Endothelial cell of umbilical vein (primary cell): Measurements from ENCODE around the gene TRERF1. TPM values are rescaled to one million over a fixed set of nuclear protein-coding genes. Genes with fewer than 3 reads are reported as not detected.

Experiments
- BruUV-seq: library from RNA; stranded (reverse); fragments of 400-500 nt; replicated peaks from 2 replicates; lab custom pipeline; 2021; lab: Mats Ljungman, UMichigan
- CTCF ChIA-PET: fragments of 300-600, 350-600 bp; sonication (Branson Sonifier 250); formaldehyde crosslinking; loops from one replicate; lab custom pipeline; 2021; ENCODE audit warnings: antibody characterized with exemption, inconsistent platforms; lab: Charles Lee
- POLR2A ChIA-PET: fragments of 300-600, 350-600 bp; sonication (Branson Sonifier 250); formaldehyde crosslinking; loops from one replicate; lab custom pipeline; 2021; ENCODE audit warnings: antibody characterized with exemption, inconsistent platforms; lab: Charles Lee
- DNase-seq: peaks from one replicate; pipeline ENCODE4 v3.0.0-alpha.2; 2011; ENCODE audit warnings: low read depth, low spot score
- FAIRE-seq: peaks from 2 replicates; lab custom pipeline; 2011; peaks lifted over from hg19 to GRCh38; lab: Jason Lieb, UNC
- H2AFZ ChIP-seq: 2 replicates; pipeline ENCODE4 v1.6.0; 2012; ENCODE audit warnings: low read depth, low read length, control low read depth, inconsistent platforms
- H3K27ac ChIP-seq: 2 replicates; pipeline ENCODE4 v1.5.1; 2011; ENCODE audit warnings: low read depth, mild to moderate bottlenecking, control low read depth, low read length, moderate library complexity; ENCODE audit not compliant: insufficient read depth
- H3K27me3 ChIP-seq, 2 experiments: 2 replicates each; pipeline versions ENCODE4 v1.6.0 to v1.6.1; 2011; ENCODE audit warnings: low read length in 2 of 2, mixed read lengths in 1 of 2; ENCODE audit not compliant: control insufficient read depth in 2 of 2, insufficient read depth in 2 of 2
- H3K36me3 ChIP-seq, 2 experiments: 2 replicates in 1 of 2; 3 replicates in 1 of 2; pipeline ENCODE4 v1.5.1; 2011; ENCODE audit warnings: low read length in 2 of 2, mild to moderate bottlenecking in 1 of 2, moderate library complexity in 1 of 2; ENCODE audit not compliant: control insufficient read depth in 2 of 2, insufficient read depth in 2 of 2; ENCODE audit errors: extremely low read depth in 1 of 2
- H3K4me1 ChIP-seq: 3 replicates; pipeline ENCODE4 v1.5.1; 2011; ENCODE audit warnings: mild to moderate bottlenecking, low read length; ENCODE audit not compliant: control insufficient read depth, insufficient read depth; ENCODE audit errors: extremely low read depth
- H3K4me2 ChIP-seq: 2 replicates; pipeline ENCODE4 v1.6.1; 2011; ENCODE audit warnings: low read length, control low read depth, mixed read lengths; ENCODE audit not compliant: insufficient read depth
- H3K4me3 ChIP-seq, 3 experiments: fragments of 200-600 bp in 1 of 3; sonication (generic), shearing (Covaris generic) in 1 of 3; replicated peaks in 1 of 3; 2 replicates each; pipeline ENCODE4 v1.5.1; 2011 to 2016; ENCODE audit warnings: control low read depth in 3 of 3, low read length in 3 of 3, mild to moderate bottlenecking in 2 of 3, inconsistent platforms in 1 of 3, low read depth in 1 of 3, moderate library complexity in 1 of 3; ENCODE audit not compliant: insufficient read depth in 1 of 3
- H3K79me2 ChIP-seq: 2 replicates; pipeline ENCODE4 v1.6.0; 2012; ENCODE audit warnings: low read length, inconsistent platforms; ENCODE audit not compliant: control insufficient read depth, insufficient read depth
- H3K9ac ChIP-seq: replicated peaks from 2 replicates; pipeline ENCODE3; 2011; ENCODE audit warnings: low read length, control low read depth; ENCODE audit not compliant: insufficient read depth; ENCODE audit errors: extremely low read depth
- H3K9me1 ChIP-seq: replicated peaks from 3 replicates; pipeline ENCODE4 v1.6.0; 2011; ENCODE audit warnings: mild to moderate bottlenecking, low read length; ENCODE audit not compliant: control insufficient read depth, insufficient read depth; ENCODE audit errors: extremely low read depth
- H3K9me3 ChIP-seq: replicated peaks from 2 replicates; pipeline ENCODE4 v1.5.1; 2012; ENCODE audit warnings: low read length, inconsistent platforms; ENCODE audit not compliant: control insufficient read depth, insufficient read depth
- H4K20me1 ChIP-seq: replicated peaks from 2 replicates; pipeline ENCODE3; 2011; ENCODE audit warnings: mild to moderate bottlenecking, low read length; ENCODE audit not compliant: control insufficient read depth, insufficient read depth; ENCODE audit errors: extremely low read depth
- CTCF ChIP-seq, 2 donors: IDR thresholded peaks; 1 replicate in 1 of 2; 2 replicates in 1 of 2; pipeline ENCODE4 v1.5.1; 2011; ENCODE audit warnings: low read length in 2 of 2, mild to moderate bottlenecking in 2 of 2, moderate library complexity in 2 of 2, control low read depth in 1 of 2, inconsistent platforms in 1 of 2, low read depth in 1 of 2; ENCODE audit not compliant: insufficient read depth in 1 of 2; ENCODE audit errors: extremely low read depth in 1 of 2
- EZH2 ChIP-seq: IDR thresholded peaks from 2 replicates; pipeline ENCODE4 v1.6.1; 2012; ENCODE audit warnings: borderline replicate concordance, low read depth, mild to moderate bottlenecking, moderate library complexity, low read length, inconsistent platforms; ENCODE audit not compliant: severe bottlenecking
- FOS ChIP-seq: IDR thresholded peaks from 2 replicates; pipeline ENCODE4 v1.6.1; 2011; ENCODE audit warnings: mild to moderate bottlenecking, low read length, moderate library complexity, borderline replicate concordance; ENCODE audit not compliant: insufficient read depth
- GATA2 ChIP-seq: IDR thresholded peaks from 2 replicates; pipeline ENCODE4 v1.7.0; 2011; ENCODE audit warnings: low read depth, mild to moderate bottlenecking, moderate library complexity, mixed read lengths, low read length; ENCODE audit not compliant: insufficient read length, insufficient read depth
- JUN ChIP-seq: IDR thresholded peaks from 2 replicates; pipeline ENCODE4 v1.6.1; 2011; ENCODE audit warnings: borderline replicate concordance, low read depth; ENCODE audit not compliant: insufficient read length, insufficient read depth
- MAX ChIP-seq: IDR thresholded peaks from 2 replicates; pipeline ENCODE4 v1.6.1; 2011; ENCODE audit not compliant: insufficient read depth, insufficient read length
- MYC ChIP-seq: IDR thresholded peaks from one replicate; pipeline ENCODE4 v1.6.1; 2011; ENCODE audit warnings: mild to moderate bottlenecking, low read depth, low read length
- POLR2A ChIP-seq: IDR thresholded peaks from 2 replicates; pipeline ENCODE4 v1.6.1; 2012; ENCODE audit warnings: low read depth, mild to moderate bottlenecking, control low read depth, low read length
- POLR2AphosphoS5 ChIP-seq: IDR thresholded peaks from 2 replicates; pipeline ENCODE4 v1.6.1; 2012; ENCODE audit warnings: low read depth, mild to moderate bottlenecking, control low read depth, low read length, moderate library complexity; ENCODE audit not compliant: insufficient read depth
- dilution Hi-C: fragments of 300-500 bp; cut with MboI; formaldehyde crosslinking; loops from one replicate; pipeline ENCODE4 v1.15.0; 2019; ENCODE audit warnings: low sequenced_read_pairs; ENCODE audit not compliant: extremely low pct_ligation_motif_present
- intact Hi-C: fragments of 100-400 bp; cut with micrococcal nuclease; formaldehyde crosslinking; loops from one replicate; pipeline ENCODE4 v1.10.0; 2022
- polyA plus RNA-seq, 4 experiments: library from polyadenylated mRNA; depleted of rRNA in 3 of 4; stranded (reverse) in 3 of 4; unstranded in 1 of 4; fragments of >200 nt; gene quantifications; 2 replicates each; pipeline versions ENCODE4 v1.2.1 to v1.2.3, GENCODE V29; 2011 to 2012; ENCODE audit warnings: missing spikeins in 1 of 4
- total RNA-seq: library from RNA; stranded (reverse); gene quantifications from 2 replicates; pipeline ENCODE4 v1.2.3, GENCODE V29; 2021

Gene TRERF1
- total and polyA plus RNA-seq, 2 donors (not counting 3 experiments of a cell fraction or from before 2014, with no cell fraction given): 0.73 to 5.5 TPM

GRCh38 chr6:42387336-42387735 is 64.4 kb downstream of the TRERF1 start:
- CTCF ChIA-PET: no interaction called here
- Histone ChIP-seq H4K20me1 (no peaks in the 10 kb centered on the region), H3K79me2 (no peaks in the 10 kb centered on the region), H3K9ac (no peak overlapping the region), H3K9me3 (no peaks in the 10 kb centered on the region), H3K4me1 (no peaks in the 10 kb centered on the region), H3K36me3 (no peaks in the 10 kb centered on the region), H2AFZ (no peak overlapping the region), H3K27ac (no peak overlapping the region), H3K4me2 (no peak overlapping the region), H3K9me1 (no peaks in the 10 kb centered on the region), H3K4me3 (no peak overlapping the region), H3K27me3 (no peaks in the 10 kb centered on the region)
- no TSS peak for BruUV-seq
- DNase-seq (no peak), FAIRE-seq (no peak)
- dilution Hi-C loops: no loop called here
- intact Hi-C loops: no loop called here
- no peak for TF ChIP-seq MYC
- no peak for TF ChIP-seq CTCF (IDR thresholded peaks at IDR 0.05; ENCODE audit: extremely low read depth in 1 of 2, insufficient read depth in 1 of 2, low read depth in 1 of 2, low read length in 2 of 2)
- TF ChIP-seq GATA2: no peak
- no peak for TF ChIP-seq POLR2A
- no peak for TF ChIP-seq POLR2AphosphoS5
- no peak for TF ChIP-seq JUN
- TF ChIP-seq FOS: no peak
- no peak for TF ChIP-seq MAX
- no peak for TF ChIP-seq EZH2
- POLR2A ChIA-PET: interaction anchor here (0.7 kb wide), 1 partner anchor 86 kb away, joined by 3 read pairs; no protein-coding TSS in a partner anchor
